ENCODE measurements around the gene GLI3. TPM values are rescaled to one million over a fixed set of nuclear protein-coding genes. Genes with fewer than 3 reads are reported as not detected.
A peak's percentile ranks its signal among the peaks of the same experiment; 100 is the strongest.

The GLI3 gene
- total RNA-seq, 4 donors from 2014 or later, result 16.5 to 105 (median 22.6) TPM

GRCh38 chr7:42202601-42203000 is 34.4 kb downstream of the GLI3 start:
- DNase-seq, result no peak
- no peak overlapping the region for H3K27ac ChIP-seq
- no peaks in the 10 kb centered on the region for H3K4me1 ChIP-seq
- TF ChIP-seq POLR2A (IDR thresholded peaks at IDR 0.05), result no peak
- no peak for TF ChIP-seq CTCF (IDR thresholded peaks at IDR 0.05)
- no peaks in the 10 kb centered on the region for H3K36me3 ChIP-seq
- H3K4me3 ChIP-seq, result no peak overlapping the region
- intact Hi-C loops (cut with DNase I; ENCODE audit: low total_unique reads), result no loop called here
- H3K27me3 ChIP-seq, result no peaks in the 10 kb centered on the region
- H3K9me3 ChIP-seq, result no peaks in the 10 kb centered on the region

DNA sequence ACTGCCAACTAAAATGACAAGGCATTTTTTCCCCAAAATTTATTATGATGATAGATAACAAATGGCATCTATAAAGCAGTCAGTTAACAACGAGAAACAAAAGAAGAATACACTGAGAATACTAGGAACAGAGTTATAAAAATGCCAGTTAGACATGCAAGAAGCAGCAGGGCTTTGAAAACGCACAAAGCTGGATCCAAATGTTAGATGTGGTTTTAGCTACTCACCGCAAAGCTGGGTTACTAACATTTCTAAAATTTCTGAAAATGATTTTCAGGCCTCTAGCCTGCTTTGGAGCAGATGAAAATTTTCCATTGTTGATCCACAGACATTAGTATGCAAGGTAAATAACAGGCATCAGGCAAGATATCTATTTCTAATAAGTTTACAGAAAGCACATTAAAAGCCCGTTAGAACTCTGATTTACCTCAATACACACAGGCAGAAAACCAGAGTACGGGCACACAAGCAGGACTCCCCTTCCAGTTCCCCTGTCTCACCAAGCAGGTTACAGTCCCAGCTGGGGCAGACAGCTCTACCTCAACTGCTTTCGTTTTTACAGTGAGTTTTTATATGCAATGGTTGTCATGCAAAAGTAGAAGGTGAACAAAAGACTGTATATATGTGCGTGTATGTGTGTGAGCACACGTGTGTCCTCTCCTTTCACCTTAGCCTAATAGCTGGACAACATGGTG is 37.9 kb downstream of the GLI3 start:
- TF ChIP-seq POLR2A (IDR thresholded peaks at IDR 0.05), result no peak
- TF ChIP-seq CTCF (IDR thresholded peaks at IDR 0.05), result no peak
- H3K27ac ChIP-seq, result peak overlapping the region; percentile 62 to 71
- no peak for DNase-seq
- no peaks in the 10 kb centered on the region for H3K27me3 ChIP-seq
- peaks cover 0 to under 1% of the 10 kb centered on the region in 2 donors for H3K4me1 ChIP-seq
- no peaks in the 10 kb centered on the region for H3K36me3 ChIP-seq
- intact Hi-C loops (cut with DNase I; ENCODE audit: low total_unique reads), result no loop called here
- H3K4me3 ChIP-seq, result no peak overlapping the region
- H3K9me3 ChIP-seq, result no peaks in the 10 kb centered on the region

- peak; percentile 62 to 85 for DNase-seq
- no peaks in the 10 kb centered on the region for H3K27me3 ChIP-seq
- H3K4me1 ChIP-seq, result peaks cover 5% of the 10 kb centered on the region in 2 donors
- H3K4me3 ChIP-seq, result no peak overlapping the region
- peak overlapping the region; percentile 70 to 71 for H3K27ac ChIP-seq
- intact Hi-C loops (cut with DNase I; ENCODE audit: low total_unique reads), result no loop called here
- H3K36me3 ChIP-seq, result no peaks in the 10 kb centered on the region
- no peaks in the 10 kb centered on the region for H3K9me3 ChIP-seq
- TF ChIP-seq CTCF (IDR thresholded peaks at IDR 0.05) (no peak), POLR2A (IDR thresholded peaks at IDR 0.05) (no peak)
Observed at GRCh38 chr7:42198296-42198695, 38.7 kb downstream of the GLI3 start.

DNA sequence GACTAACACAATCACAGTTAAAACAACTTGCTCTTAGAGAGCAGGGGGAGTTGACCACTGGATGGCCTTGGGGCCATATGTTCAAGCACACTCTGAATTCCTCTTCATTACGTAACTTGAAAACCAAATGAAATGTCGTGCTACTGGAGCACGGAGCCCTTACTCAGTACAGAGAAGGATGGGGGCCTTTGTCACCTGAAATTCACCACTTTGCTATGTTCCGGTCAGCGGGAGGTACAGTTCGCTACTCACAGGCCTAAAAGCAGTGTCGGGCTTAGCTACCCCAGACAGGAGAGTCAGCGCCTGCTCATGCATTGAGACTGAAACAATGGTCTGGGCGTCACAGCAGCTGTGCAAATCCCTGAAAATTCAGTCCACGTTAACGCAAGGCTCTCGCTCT is 39.6 kb downstream of the GLI3 start:
- H3K27ac ChIP-seq, result peak overlapping the region; percentile 10 to 70
- H3K4me3 ChIP-seq, result no peak overlapping the region
- H3K27me3 ChIP-seq, result no peaks in the 10 kb centered on the region
- no peaks in the 10 kb centered on the region for H3K36me3 ChIP-seq
- TF ChIP-seq POLR2A (IDR thresholded peaks at IDR 0.05) (no peak), CTCF (IDR thresholded peaks at IDR 0.05) (no peak)
- no peak for DNase-seq
- peaks cover 6 to 10% of the 10 kb centered on the region in 2 donors for H3K4me1 ChIP-seq
- no peaks in the 10 kb centered on the region for H3K9me3 ChIP-seq
- intact Hi-C loops (cut with DNase I; ENCODE audit: low total_unique reads), result no loop called here

- Histone ChIP-seq H3K4me1 (peaks cover 10% of the 10 kb centered on the region in 2 donors), H3K36me3 (no peaks in the 10 kb centered on the region), H3K27ac (peak overlapping the region; percentile 70 to 73), H3K9me3 (no peaks in the 10 kb centered on the region), H3K4me3 (no peak overlapping the region), H3K27me3 (no peaks in the 10 kb centered on the region)
- intact Hi-C loops (cut with DNase I; ENCODE audit: low total_unique reads), result no loop called here
- no peak for DNase-seq
- no peak for TF ChIP-seq POLR2A (IDR thresholded peaks at IDR 0.05)
Observed at GRCh38 chr7:42194238-42194637, 42.8 kb downstream of the GLI3 start.
